Measurements from ENCODE around the gene ERICH6B.

The ERICH6B gene

DNA sequence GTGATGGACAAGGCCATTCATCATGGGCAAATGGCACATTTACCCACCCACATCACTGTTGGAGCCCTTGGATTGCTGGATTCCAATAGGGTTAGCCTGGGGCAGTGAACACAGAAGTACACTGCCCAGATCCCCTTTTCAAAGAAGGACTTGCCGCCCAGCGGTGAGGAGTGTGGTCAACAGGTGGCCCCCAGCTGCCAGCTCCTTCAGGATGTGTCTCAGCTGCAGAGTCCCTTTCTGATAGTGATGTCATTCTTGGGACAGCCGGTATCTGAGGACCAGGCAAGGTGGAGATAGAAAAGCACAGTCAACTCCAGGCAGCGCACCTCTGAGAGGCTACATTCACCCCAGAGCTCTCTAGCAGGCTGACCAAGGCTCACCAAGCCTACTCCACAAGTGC lies 16.9 kb downstream of the ERICH6B start:
- DNase-seq: no peak

DNA sequence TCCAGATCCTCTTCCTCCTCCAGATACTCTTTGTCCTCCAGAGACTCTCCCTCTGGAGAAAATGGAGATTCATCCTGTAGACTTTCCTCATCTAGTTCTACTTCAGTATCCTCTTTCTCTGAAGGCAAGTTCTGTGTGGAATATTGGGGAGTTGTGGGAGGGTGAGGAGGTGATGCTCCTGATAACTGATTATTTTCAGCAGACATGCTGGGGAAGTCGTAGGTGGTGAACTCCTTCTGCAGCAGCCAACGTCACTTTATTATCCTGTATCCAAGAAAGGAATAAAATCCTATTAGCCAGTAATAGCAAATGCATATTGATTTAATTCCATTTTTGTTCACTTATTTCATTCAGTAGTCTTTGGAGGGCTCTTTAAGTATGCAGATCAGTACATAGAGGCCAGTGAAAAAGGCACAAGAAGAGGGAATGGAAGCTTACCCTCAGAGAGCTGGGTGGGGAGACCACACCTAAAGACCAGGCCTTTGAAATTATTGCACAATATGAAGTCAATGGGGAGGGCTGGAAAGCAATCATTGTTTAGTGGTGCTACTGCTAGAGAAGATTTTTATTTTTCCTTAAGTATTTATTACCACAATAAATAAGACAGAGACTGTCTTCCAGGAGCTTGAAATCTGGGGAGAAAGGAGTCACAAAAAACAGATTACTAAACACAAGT lies 18.6 kb downstream of the ERICH6B start:
- DNase-seq: no peak

DNA sequence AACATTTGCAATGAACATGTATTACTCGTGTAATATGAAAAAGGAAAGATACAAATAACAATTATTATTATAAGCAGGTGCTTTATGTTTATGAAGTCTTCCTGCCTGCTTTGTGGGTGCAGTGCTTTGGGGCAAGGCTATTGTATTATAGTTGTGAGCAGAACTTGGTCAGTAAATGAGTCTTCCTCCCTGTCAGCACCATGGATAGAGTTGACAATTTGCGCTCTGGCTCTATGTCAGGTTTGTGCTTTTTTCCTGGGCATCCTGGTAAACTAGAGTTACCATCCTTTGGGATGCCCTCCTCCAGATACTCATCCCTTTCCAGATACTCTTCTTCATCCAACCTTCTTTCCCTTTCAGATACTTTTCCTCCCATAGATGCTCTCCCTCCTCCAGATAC lies 19.6 kb downstream of the ERICH6B start:
- no peak for DNase-seq

DNA sequence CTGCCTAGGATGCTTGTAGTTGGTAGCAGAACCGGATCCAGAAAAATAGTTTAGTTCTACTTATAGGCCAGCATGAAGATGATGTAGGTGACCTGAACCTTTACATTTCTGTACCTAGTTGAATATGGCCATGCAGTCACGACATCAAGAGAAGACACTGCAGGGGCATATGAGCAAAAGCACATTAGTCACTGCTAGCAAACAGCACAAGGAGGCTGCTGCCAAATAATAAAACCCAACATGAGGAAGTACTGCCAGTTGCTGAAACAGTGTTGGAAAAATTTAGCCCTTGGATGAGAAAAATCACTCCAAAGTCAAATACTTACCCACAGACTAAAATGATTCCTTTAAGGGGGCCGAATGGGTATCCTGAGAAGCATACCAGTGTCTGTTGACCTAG lies 20.8 kb downstream of the ERICH6B start:
- DNase-seq: no peak

DNA sequence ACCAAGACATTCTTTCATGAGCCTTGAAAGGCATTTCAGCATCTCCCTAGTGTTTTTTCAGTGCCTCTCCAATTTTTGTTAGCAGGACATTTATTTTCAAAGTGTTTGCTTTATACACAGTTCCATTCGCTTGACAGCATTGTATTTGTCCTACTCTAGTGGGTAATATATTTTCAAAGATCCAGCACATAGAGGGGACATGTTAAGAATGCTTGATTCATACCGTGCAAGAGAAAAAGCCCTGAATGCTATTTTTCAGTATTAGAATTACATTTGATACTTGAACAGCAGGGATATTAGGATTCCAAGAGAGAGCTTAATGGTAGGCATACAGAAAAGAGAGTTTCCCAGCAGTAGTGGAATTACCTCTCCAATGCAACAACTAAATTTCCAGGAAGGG lies 21.3 kb downstream of the ERICH6B start:
- DNase-seq: no peak

DNA sequence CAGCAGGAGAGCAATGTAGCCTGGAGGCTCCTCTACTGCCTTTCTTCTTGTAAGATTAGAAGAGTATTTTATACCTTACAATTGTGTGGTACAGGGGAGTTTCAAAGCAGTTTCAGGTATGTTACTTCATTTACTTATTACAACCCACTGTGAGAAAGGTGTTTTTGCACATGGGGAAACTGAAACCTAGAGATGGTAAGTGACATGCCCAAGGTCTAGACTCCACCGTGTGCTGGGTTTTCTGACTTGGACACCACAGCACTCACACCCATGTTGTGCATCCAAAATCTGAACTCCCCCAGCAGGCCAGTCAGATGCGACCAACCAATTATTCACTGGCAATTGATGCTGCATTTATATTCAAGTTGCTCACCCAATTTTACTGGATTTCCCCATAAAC lies 22.8 kb downstream of the ERICH6B start:
- DNase-seq: no peak

DNA sequence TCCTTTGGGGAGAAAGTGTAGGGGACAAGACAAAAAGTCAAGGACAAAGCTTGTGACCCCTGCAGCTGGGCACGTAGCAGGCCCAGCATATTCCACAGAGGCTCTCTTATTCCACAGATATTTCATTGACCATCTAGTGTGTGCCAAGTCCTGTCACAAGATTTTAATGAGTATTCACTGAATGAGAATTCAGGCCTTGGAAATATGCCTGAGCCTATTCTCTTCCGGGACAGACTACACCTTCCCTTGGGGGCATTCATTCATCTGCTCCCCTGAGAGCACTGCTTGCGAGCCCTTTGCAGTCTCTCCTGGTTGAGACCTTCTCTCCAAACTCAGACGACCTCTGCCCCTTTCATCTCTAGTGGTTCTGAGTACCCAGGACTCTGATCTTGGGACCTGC lies 25.5 kb downstream of the ERICH6B start:
- DNase-seq: no peak

DNA sequence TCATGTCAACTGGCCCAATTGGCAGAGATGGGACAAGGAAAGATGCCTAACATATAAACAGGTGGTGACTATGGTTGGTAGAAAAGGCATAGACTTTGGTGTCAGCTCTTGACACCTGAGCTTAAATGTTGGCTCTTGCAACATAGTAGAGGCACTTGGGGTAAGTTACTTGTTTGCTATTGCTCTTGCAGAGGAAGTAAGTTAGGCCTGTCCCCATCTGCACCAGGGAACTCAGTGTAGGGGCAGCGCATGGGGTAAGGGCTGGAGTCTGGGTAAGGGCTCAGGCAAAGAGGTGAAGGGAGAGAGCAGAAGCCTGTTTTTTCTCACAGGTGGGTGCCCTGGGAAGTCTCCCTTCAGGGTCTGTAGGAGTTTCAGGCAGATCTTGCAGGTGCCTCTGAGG lies 27.6 kb downstream of the ERICH6B start:
- DNase-seq: no peak

DNA sequence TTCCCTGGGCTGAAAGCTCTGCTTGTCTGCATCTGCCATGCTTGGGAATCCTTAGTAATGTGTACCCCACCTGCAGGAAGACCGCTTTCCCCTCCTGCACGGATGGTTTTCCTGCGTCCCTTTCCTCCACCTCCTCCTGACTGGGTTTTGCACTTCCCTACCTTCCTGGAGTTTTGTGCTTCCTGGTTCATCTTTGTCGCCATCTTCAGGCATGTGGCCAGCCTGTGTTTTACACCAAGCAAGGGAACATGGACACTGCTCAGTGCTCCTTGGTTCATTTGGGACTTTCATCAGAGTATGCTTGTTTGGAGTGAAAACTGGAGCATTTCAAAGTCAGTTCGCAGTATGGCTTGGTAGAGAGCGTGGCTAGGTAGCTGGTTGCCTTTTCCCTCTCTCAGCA lies 30.7 kb downstream of the ERICH6B start:
- DNase-seq: no peak

DNA sequence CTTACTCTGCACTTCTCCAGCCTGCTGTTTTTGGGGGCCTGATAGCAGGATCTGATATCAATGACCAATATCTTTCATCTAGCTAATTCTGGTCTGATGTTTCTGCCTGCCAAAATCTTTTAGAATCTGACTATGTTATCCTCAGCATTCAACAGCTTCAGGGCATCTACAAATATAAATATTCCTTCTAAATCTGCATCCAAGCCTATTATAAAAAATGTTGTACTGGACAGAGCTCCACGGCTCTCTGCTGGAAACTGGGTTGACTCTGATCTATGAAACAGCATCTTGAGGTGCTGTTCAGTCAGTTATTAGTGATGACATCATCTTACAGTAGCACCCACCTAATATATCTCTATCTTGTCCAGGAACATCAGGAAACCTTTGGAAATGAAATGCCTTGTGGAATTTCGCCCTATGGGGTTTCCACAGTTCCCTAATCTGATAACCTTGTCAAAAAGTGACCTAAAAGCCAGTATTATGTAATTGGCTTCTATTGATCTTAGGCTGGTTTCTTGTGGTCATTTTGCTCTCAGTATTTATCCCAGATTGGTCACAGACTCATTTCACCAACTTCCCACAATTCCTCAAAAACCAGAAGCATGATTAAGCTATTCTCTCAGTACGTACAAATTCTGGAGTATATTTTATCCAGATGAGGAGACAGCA lies 33.0 kb downstream of the ERICH6B start:
- no peak for DNase-seq

DNA sequence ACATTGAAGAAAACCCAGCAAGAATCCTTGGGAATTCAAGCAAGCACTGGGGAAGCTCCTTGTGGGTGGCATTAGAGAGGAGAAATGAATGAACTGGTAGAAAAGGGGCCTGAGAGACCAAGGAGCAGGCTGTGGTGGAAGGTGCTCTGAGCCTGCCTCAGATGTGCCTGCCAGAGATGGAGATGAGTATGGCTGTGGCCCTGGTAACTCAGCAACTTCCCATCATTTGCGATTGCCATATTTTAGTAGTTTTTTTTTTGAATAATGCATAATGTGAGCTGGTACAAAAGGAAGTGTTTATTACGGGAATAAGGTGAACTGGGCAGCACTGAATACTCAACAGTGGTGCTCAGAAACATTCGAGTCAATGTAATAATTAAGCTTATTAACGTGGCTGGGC lies 39.1 kb downstream of the ERICH6B start:
- DNase-seq: no peak

DNA sequence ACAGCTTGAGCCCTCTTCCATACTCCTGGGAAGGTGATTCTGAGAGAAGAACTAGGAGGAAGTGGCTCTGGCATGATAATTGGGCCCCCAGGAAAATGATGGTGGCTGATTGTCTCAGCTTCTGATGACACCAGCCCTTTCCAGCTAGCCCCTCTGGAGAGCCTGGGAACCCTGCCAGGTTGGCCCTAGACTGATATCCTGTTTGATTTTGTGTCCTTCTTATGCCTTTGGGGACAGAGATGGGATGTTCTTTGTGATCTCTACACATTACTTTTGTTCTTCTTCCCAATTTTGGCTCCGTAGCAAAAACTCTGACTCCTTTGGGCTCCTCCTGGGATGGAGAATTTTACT lies 39.7 kb downstream of the ERICH6B start:
- DNase-seq: no peak

DNA sequence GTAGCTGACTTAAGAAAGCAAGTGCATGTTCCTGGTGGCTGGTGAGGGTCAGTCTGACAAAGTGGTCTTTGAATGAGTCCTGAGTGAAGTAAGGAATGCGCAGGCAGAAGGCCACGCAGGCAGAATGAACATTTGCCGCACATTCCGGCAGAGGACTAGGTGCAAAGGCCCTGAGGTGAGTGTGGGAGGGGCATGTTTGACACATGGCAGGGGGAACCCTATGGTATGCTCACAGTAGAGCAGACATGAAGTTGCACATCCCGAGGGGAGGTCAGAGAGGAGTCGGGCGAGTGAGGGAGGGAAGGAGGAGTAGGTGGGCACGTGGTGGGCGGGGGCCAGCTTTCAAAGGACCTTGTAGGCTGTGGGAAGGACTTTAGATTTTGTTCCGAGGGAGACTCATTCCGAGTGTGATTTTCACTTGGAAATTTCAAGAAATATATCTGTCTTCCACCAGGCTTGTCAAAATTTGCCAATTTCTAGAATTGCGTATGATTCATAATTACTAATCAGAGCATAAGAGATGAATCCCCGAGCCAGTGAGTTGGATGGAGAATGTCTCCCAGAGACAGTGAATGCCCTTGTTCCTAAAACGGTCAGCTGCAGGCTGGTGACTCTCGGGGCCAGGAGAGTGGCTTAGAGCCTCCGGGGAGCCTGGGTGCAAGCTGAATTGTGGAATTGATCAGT lies 40.3 kb downstream of the ERICH6B start:
- no peak for DNase-seq

DNA sequence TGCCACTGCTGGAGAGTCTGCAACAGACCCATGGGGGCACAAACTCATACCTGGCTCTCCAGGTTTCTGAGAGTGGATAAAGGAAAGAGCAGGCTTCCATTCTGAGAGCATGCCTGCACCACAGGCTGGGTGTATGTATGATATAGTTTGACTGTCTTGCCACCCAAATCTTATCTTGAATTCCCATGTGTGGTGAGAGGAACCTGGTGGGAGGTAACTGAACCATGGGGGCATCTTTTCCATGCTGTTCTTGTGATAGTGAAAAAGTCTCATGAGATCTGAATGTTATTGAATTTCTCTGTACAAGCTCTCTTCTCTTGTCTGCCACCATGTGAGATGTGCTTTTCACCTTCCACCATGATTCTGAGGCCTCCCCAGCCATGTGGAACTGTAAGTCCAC lies 50.2 kb downstream of the ERICH6B start:
- DNase-seq: no peak

DNA sequence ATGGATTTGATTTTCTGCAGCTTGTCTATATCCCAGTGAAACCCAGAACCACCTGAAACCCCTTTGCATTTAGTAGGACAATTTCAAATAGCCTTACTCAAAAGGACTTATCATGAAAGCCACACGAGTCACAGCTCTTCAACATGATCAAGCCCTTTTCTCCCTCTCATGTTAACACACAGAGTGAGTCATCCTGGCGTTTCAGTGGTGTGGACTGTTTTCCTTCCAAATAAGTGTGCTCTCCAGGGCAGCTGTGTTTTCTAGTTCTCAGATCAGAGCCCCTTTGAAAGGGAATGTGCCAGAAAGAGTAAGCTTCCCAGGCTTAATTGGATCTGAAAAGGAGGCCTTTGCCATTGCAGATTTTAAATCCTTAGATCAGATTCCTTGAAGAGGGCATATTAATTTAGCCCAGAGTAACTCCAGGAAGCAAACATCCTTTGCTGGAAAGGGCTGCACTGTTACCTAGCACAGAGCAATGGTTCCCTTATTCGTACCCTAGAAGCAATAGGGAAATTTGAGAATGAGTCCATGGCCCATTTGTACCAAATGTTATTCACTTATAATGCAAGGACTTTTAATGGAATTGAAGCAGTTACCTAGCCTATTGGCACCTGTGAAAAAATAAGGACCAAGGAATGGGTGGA lies 51.3 kb downstream of the ERICH6B start:
- no peak for DNase-seq

DNA sequence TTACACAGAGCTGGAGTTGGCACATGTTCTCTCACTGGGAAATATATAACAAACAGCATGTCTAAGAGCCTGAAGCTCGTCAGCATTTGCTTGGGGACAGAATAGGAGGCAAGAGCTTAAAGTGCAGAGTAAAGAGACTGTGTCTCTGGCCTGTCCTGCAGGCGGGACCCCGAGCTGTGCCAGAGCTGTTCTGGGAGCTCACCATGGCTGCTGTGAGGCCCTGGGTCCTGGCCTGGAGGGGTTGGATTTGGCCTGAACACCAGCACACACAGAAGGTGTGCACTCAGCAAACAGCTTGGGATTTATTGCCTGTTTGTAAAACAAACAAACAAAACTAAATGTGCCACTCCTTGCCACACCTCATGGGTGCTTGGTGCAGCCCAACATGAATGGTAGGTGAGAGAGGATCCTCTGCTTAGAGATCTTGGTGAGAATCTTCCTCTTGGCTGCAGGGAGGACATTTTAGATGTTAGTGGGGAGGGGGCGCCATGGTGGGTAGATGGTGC lies 60.9 kb downstream of the ERICH6B start:
- DNase-seq: no peak

DNA sequence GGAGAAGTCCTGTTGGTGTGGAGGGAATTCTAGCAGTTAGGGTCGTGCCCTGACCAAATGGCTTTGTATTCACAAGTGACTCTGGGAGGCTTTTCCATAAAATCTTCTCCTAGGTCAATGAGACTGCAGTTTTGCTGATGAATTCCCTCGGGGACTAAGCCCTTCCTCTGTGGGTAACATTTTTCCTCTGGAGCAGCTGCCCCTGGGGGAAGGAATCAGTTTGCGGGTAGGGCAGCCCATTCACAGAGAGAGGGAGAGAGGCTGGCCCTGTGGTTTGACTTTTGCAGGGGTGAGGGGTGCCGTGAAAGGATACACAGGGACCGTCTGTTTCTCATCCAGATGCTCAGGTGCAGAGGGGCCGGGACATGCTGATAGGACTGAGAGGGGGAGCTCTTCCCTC lies 67.3 kb downstream of the ERICH6B start:
- no peak for DNase-seq

DNA sequence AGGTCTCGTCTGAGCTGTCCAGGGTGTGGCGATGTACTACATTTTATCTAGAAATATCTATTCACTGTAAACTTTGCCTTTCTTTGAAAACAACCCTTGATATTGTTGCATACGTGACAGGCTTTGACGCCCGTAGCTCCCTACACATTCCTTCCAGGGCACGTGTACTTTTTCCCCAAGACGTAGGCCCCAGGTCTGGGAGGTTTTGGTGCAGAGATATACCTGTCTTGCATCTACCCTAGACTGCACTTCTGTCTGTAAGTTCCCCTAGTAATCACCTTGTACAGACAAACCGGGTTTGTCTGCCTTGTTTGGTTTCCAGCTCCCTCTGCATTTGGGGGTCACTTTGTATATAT lies 69.2 kb downstream of the ERICH6B start:
- DNase-seq: no peak

DNA sequence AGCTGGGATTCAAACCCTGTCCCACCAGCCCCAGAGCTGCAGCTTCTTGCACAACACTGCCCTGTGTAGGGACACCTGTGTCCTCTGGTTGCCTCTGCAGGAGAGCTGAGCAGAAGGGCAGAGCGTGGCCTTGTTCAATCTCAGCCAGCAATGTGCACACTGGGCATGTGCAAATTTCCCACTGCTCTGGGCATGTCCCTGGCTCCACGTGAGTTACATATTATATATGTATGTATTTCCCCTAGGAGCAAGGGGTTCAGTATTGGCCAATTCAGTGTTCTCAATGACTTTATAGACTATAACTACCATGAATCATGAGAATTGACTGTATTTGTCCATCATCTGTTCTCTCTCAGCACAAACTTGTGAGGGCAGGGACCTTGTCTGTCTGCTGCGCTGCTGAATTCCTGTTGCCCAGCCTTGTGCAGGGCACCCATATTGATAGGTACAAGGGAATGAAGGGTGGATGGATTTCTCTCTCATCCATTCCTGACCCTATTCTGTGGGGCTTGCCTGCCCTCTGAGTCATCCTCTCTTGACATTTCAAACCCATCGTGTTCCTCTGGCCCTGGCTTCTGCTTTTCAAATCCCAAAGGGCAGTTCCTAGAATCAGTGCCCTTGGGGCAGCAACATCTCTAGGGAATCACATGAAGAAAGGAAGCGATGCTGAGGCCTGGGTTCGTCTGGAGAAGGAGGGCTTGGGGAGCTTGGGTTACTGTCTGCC lies 69.7 kb downstream of the ERICH6B start:
- DNase-seq: no peak

DNA sequence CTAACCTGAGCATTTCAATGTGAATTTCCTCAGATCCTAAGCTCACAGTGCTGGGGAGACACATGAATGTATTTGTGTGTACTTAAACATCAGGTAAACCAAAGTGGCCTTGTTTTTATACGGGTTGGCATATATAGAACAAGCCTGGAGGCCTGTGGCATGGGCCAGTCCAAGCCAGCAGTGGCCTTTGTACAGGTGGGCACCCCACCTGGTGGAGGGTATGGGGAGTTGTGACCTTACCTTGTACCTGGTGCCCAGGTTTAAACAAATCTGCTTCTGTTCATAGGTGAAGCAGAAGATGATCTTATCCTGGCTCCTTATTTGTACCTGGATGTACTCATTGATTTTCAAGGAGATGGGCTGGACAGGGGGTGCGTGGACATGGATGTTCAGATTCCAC lies 71.0 kb downstream of the ERICH6B start:
- DNase-seq: no peak

DNA sequence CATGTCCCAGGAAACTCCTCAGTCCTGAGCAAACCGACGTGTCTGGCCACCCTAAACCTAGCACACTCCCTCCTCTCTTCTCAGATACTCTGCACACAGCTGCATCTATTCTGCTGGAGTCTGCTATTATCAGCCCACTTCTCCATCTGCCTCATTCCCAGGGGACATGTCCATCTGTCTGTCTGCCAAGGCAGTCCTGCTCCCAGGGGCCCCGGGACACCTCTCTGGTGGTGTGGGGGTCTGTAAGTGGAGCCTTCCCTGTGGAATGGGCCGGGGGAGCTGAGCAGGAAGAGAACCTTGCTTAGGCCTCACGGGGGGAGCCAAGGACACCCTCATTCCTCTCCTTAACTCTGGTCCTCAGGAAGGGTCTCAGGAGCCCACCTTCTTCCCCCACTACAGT lies 72.7 kb downstream of the ERICH6B start:
- no peak for DNase-seq

DNA sequence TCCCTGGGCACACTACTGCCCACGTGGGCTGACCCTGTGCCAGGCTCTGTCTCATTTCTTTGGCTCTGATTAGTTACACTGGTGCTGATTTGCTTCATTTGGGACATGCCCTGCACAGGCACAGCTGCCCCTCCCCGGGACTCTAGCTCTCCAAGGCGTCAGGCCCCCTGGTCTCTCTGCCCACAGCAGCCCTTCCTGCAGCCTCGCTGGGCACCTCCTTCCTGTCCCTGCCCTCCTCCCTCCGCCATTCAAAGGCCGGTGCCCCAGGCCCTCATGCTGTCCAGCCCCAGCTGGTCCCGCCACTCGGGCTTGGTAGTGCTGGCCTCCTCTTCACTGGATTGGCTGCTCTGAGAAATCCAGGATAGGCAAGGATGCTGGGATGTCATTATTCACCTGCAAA lies 73.1 kb downstream of the ERICH6B start:
- no peak for DNase-seq

DNA sequence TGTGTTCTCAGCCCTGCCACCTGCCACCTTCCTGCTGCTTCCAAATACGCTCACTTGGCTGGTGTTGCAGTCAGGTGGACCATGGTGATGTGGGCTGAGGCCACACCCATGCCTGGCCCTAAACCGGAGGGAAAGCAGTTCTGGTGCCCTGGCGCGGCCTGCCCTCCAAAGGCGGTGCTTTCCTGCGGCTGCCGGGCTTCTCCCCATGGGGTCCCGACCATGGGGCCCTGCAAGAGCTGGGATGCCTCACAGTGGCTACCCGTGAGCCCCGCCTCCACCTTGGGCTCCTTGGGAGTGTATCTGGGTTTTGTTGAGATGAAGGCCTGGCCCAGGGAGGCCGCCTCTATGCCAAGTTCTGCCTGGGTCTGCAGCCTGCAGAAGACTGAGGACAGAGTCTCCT lies 73.7 kb downstream of the ERICH6B start:
- no peak for DNase-seq

All from midbrain (tissue), 1 donor.